Lower leg skin (tissue), 4 donors: ENCODE data around the gene VPS52. TPM values are rescaled to one million over a fixed set of nuclear protein-coding genes. Genes with fewer than 3 reads are reported as not detected.

ENCODE experiments used
- DNase-seq, 2 donors: peaks; one replicate each; pipeline ENCODE4 v3.0.0-alpha.2; 2019; ENCODE audit warnings: low spot score in 2 of 2
- H3K4me3 ChIP-seq: fragments of 200-600 bp; sonication (generic); 2 replicates; pipeline ENCODE4 v1.5.1; 2017; ENCODE audit warnings: mild to moderate bottlenecking, low read depth; ENCODE audit not compliant: poor library complexity, severe bottlenecking
- POLR2A ChIP-seq, 2 donors: fragments of 450-650 bp; IDR thresholded peaks; one replicate each; pipeline ENCODE4 v1.6.1; 2016 to 2017; ENCODE audit warnings: antibody characterized with exemption in 2 of 2, mild to moderate bottlenecking in 1 of 2, moderate library complexity in 1 of 2
- WGBS, 2 donors: methylation state at CpG; one replicate each; pipeline ENCODE4 v1.1.5; 2018; 5-methylcytosine and 5-hydroxymethylcytosine counted together
- intact Hi-C: fragments of 100-400 bp; cut with DNase I; formaldehyde crosslinking; loops from one replicate; pipeline ENCODE4 v1.15.0; 2023; ENCODE audit warnings: low total_unique reads
- total RNA-seq, 4 donors: library from RNA; depleted of rRNA; stranded (reverse); fragments of >200 nt; gene quantifications; one replicate each; pipeline ENCODE4 v1.1.0, GENCODE V29; 2016
- TF ChIP-seq, protein P1 (sequence below), 3 donors: fragments of 450-650 bp; IDR thresholded peaks; one replicate each; pipeline ENCODE4 v1.5.1; 2016; ENCODE audit warnings: antibody characterized with exemption in 3 of 3, mild to moderate bottlenecking in 3 of 3, moderate library complexity in 2 of 3

VPS52 gene
- 10 to 100 TPM; 33.3 to 51.0 (median 44.4) TPM for total RNA-seq

GRCh38 chr6:33271468-33272274, at the start of gene VPS52, which contains the start of gene RPS18:
VPS52 (minus strand) TSS chr6:33271876; CDS start chr6:33271675, 201 bp downstream.
RPS18 (plus strand) TSS chr6:33272075; CDS start chr6:33272120, 45 bp downstream.
- 0% methylated on average over 48 of the region's 48 CpGs for WGBS, 2 donors
- peak; percentile 97 to 98 for DNase-seq
- peak within 1 kb of the TSS; percentile 89 for H3K4me3 ChIP-seq
- TF ChIP-seq, protein P1, sequence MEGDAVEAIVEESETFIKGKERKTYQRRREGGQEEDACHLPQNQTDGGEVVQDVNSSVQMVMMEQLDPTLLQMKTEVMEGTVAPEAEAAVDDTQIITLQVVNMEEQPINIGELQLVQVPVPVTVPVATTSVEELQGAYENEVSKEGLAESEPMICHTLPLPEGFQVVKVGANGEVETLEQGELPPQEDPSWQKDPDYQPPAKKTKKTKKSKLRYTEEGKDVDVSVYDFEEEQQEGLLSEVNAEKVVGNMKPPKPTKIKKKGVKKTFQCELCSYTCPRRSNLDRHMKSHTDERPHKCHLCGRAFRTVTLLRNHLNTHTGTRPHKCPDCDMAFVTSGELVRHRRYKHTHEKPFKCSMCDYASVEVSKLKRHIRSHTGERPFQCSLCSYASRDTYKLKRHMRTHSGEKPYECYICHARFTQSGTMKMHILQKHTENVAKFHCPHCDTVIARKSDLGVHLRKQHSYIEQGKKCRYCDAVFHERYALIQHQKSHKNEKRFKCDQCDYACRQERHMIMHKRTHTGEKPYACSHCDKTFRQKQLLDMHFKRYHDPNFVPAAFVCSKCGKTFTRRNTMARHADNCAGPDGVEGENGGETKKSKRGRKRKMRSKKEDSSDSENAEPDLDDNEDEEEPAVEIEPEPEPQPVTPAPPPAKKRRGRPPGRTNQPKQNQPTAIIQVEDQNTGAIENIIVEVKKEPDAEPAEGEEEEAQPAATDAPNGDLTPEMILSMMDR (IDR thresholded peaks at IDR 0.05): no peak
- TF ChIP-seq POLR2A (IDR thresholded peaks at IDR 0.05): peak in 1 of 2 donors; percentile 76
- intact Hi-C loops: no loop called here

DNA sequence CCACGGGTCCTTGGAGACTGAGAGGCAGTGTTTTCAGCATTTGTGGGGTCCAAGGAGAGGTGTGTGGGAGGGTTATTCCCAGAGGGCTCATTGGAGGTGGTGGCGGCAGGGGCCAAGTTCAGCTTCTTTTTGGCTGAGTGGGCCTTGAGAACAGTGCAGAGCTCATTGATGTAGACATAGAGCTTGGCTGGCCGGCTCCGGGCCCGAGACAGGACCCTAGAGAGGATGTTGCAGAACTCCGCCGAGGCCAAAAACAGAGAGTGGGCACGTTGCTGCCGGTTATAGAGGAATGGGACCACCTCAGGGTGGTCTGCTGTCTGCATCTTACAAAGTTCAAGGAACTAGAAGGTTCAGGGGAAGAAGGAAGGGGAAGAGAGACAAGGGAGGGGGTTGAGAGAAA, 49.6 kb upstream of the VPS52 start:
- WGBS, 2 donors: 69 to 80% methylated on average over 9 of the region's 9 CpGs
- no peak overlapping the region for H3K4me3 ChIP-seq
- intact Hi-C loops: no loop called here
- DNase-seq: no peak
- TF ChIP-seq, protein P1 (IDR thresholded peaks at IDR 0.05): no peak
- no peak for TF ChIP-seq POLR2A (IDR thresholded peaks at IDR 0.05)

DNA sequence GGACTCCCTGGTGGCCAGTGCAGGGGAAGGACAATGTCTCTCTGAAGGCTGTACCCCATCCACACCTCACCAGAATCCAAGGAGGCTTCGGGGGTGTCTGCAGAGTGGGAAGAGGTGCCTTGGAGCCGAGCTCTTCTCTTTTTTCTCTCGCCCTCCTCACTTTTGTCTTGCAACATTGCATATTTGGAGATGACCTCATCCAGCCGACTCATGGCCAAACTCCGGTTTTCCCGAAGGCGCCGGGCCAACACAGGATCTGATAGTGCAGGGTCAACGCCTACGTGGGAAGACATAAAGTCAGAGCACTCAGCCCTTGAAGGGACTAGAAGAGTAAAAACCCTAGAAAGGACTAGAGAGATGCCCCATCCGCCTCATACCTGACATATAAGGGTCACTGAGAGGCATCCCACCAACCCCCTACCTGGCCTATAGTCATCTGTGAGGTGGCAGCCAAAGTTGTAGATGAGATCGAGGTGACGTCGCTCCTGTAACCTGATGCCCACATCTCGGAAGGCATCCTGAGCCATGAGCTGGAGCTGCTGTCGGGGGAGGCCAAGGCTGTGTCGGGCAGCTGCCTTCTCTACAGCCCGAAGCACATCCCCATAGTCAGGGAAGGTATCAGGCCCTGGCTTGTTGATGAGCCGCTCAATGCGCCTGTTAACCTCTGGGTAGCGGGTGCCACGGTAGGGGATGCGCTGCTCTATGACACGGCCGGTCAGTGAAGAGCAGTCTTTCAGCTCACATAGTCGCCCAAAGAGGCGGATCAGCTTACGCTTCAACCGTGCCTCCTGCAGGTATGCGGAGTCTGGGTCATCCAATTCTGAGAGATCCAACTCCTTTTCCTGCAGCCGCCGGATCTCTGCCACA, 48.9 kb upstream of the VPS52 start:
- WGBS, 2 donors: 58 to 67% methylated on average over 25 to 32 of the region's 32 CpGs
- H3K4me3 ChIP-seq: no peak overlapping the region
- intact Hi-C loops: no loop called here
- TF ChIP-seq, protein P1 (IDR thresholded peaks at IDR 0.05): no peak
- no peak for TF ChIP-seq POLR2A (IDR thresholded peaks at IDR 0.05)
- DNase-seq: no peak

DNA sequence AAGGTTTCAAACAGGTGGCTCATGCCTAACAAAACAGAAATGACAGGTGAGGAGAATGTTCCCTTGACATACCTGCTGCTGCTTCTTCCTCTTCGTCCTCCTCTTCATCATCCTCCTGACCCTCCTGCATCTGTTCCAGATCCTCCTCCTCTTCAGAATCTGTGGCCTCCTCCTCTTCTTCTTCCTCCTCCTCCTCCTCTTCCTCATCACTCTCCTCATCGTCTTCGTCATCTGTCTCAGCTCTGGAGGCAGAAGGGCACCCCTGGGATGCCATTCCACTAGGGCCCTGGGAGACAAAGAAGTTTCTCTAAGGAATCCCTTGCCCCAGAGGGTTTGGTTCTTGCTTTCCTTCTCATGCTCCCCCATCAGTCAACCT, 48.3 kb upstream of the VPS52 start:
- no peak for DNase-seq
- WGBS, 2 donors: 92 to 94% methylated on average over 3 of the region's 3 CpGs
- intact Hi-C loops: no loop called here
- no peak for TF ChIP-seq POLR2A (IDR thresholded peaks at IDR 0.05)
- TF ChIP-seq, protein P1 (IDR thresholded peaks at IDR 0.05): no peak
- H3K4me3 ChIP-seq: no peak overlapping the region

DNA sequence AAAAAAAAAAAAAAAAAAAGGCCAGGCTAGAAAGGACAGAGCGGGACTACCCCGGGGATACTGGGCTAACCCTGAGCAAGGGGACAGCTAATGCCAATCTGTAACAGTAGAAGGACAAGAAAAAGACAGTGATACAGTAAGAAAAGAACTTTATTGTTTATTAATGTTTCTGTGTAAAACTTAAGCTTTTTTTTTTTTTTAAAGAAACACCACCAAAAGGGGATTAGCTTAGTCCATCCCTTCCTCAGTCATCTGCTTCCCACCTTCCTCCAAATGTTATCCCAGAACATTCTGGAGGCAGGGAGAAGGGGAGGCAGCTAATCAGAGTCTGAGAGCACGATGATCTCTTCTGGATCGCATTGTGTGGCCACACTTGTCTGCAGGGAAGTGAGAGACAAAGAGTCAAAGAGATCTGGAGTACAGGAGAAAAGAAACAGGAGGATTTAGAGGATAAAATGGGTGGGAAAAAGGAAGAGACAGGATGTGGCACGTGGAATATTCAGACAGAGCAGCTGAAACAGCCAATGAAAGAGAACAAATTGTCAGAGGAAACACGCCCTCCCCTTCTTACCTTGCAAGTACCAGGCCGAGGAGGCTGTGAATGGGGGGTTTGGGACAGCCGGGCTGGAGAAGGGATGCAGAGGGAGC, 46.9 kb upstream of the VPS52 start:
- intact Hi-C loops: no loop called here
- TF ChIP-seq POLR2A (IDR thresholded peaks at IDR 0.05): no peak
- TF ChIP-seq, protein P1 (IDR thresholded peaks at IDR 0.05): no peak
- no peak for DNase-seq
- WGBS, 2 donors: 64 to 70% methylated on average over 8 of the region's 8 CpGs
- H3K4me3 ChIP-seq: no peak overlapping the region
